Stomach (tissue), 4 donors: ENCODE results near the gene FLRT2.

ENCODE experiments used
- EP300 ChIP-seq: sonication (generic); formaldehyde crosslinking; IDR thresholded peaks from one replicate; pipeline ENCODE4 v1.6.1; 2017; ENCODE audit warnings: antibody characterized with exemption
- POLR2A ChIP-seq, 4 donors: fragments of 450-650 bp; IDR thresholded peaks; one replicate each; pipeline ENCODE4 v1.6.1; 2016; ENCODE audit warnings: antibody characterized with exemption in 4 of 4, control low read depth in 2 of 4, mild to moderate bottlenecking in 1 of 4, moderate library complexity in 1 of 4
- POLR2AphosphoS5 ChIP-seq, 3 donors: sonication (generic); formaldehyde crosslinking; IDR thresholded peaks; one replicate each; pipeline ENCODE4 v1.6.1; 2016; ENCODE audit warnings: antibody characterized with exemption in 3 of 3
- TF ChIP-seq, protein P1 (sequence below), 7 experiments: fragments of 450-650 bp in 4 of 7; fragments of 200-600 bp in 3 of 7; sonication (generic) in 3 of 7; IDR thresholded peaks; one replicate each; pipeline ENCODE4 v1.5.1; 2016 to 2019; ENCODE audit warnings: antibody characterized with exemption in 7 of 7, control low read depth in 2 of 7, mild to moderate bottlenecking in 1 of 7

DNA sequence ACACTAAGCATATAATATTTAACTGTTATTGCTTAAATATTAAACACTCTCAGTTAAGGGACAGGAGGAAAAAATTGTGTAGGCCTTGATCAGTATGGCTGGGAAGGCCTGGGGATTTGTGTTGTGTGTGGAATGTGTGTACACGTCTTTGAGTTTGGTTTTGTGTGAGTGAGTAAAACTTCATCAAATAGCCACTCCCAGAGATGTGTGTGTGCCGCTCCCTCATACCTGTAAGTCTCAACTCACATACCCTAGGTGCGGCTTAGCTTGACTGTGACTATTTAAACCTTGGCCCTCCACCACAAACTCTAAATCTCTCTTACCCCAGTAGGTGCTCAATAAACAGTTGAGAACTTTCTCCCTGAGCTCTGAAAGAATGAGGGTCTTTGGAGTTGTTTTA lies 64.3 kb downstream of the FLRT2 start:
- TF ChIP-seq POLR2A (IDR thresholded peaks at IDR 0.05) (no peak), POLR2AphosphoS5 (IDR thresholded peaks at IDR 0.05) (no peak), EP300 (no peak)
- TF ChIP-seq, protein P1, sequence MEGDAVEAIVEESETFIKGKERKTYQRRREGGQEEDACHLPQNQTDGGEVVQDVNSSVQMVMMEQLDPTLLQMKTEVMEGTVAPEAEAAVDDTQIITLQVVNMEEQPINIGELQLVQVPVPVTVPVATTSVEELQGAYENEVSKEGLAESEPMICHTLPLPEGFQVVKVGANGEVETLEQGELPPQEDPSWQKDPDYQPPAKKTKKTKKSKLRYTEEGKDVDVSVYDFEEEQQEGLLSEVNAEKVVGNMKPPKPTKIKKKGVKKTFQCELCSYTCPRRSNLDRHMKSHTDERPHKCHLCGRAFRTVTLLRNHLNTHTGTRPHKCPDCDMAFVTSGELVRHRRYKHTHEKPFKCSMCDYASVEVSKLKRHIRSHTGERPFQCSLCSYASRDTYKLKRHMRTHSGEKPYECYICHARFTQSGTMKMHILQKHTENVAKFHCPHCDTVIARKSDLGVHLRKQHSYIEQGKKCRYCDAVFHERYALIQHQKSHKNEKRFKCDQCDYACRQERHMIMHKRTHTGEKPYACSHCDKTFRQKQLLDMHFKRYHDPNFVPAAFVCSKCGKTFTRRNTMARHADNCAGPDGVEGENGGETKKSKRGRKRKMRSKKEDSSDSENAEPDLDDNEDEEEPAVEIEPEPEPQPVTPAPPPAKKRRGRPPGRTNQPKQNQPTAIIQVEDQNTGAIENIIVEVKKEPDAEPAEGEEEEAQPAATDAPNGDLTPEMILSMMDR (IDR thresholded peaks at IDR 0.05), result no peak
